Colonic mucosa (tissue), 4 donors: ENCODE measurements around the gene TGM6. TPM values are rescaled to one million over a fixed set of nuclear protein-coding genes. Genes with fewer than 3 reads are reported as not detected.

ENCODE experiments used
- DNase-seq: peaks from one replicate; pipeline ENCODE4 v3.0.0-alpha.2; 2020
- H3K27ac ChIP-seq: fragments of 200-600 bp; one replicate; pipeline ENCODE4 v1.8.0; 2021
- H3K27me3 ChIP-seq: fragments of 200-600 bp; one replicate; pipeline ENCODE4 v1.8.0; 2021
- H3K36me3 ChIP-seq: fragments of 200-600 bp; one replicate; pipeline ENCODE4 v1.8.0; 2021
- H3K4me1 ChIP-seq: fragments of 200-600 bp; one replicate; pipeline ENCODE4 v1.8.0; 2021; ENCODE audit warnings: mild to moderate bottlenecking
- H3K4me3 ChIP-seq: fragments of 200-600 bp; one replicate; pipeline ENCODE4 v1.8.0; 2021
- H3K9ac ChIP-seq, 2 donors: one replicate each; pipeline ENCODE4 v1.7.0; 2013; ENCODE audit warnings: control low read depth in 2 of 2, low read depth in 2 of 2, low read length in 2 of 2
- H3K9me3 ChIP-seq: fragments of 200-600 bp; one replicate; pipeline ENCODE4 v1.8.0; 2021
- intact Hi-C: fragments of 100-400 bp; cut with DNase I; formaldehyde crosslinking; loops from one replicate; pipeline ENCODE4 v1.14.1; 2022
- total RNA-seq, 2 donors: library from RNA; stranded (reverse); fragmentation: NEBNext Ultra II Directional in 1 of 2; extraction: Animal tissue kit (Norgen Biotek cat#: 25700) in 1 of 2; gene quantifications; one replicate each; pipeline ENCODE4 v1.2.1, GENCODE V29; 2021
- TF ChIP-seq, protein P1 (sequence below): fragments of 200-600 bp; IDR thresholded peaks from one replicate; pipeline ENCODE4 v1.8.0; 2022; ENCODE audit warnings: antibody characterized with exemption, mild to moderate bottlenecking
- donor health status: healthy.
- donor health status: DM: no; HTN: no; CAD: no.
- donor health status: DM: no; HTN: no; CAD: no.

Gene TGM6
- total RNA-seq: not detected

DNA sequence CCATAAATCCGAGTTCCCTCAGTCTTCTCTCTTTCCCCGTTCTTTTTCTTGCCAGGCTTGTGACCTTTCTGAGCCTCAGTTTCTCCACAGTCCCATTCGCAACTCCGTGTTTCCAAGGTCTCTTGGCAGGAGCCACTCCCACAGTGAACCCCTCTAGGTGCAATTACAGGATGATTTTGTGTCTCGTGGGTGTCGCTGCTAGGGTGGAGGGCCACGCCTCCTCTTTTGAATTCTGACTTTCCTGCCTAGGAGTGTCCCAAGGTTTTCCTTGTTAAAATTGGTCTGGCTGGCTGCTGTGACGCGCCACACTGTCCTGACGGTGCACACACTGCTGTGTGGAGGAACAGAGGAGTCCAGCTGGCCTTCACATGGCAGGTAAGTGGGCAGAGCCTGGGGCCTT, at the start of gene TGM6:
Gene TGM6, plus strand, starts transcription at position 301 of the 400 bp plus-strand sequence. Its CDS starts 68 bp downstream, at position 369.
- intact Hi-C loops: no loop called here
- no peak for DNase-seq

DNA sequence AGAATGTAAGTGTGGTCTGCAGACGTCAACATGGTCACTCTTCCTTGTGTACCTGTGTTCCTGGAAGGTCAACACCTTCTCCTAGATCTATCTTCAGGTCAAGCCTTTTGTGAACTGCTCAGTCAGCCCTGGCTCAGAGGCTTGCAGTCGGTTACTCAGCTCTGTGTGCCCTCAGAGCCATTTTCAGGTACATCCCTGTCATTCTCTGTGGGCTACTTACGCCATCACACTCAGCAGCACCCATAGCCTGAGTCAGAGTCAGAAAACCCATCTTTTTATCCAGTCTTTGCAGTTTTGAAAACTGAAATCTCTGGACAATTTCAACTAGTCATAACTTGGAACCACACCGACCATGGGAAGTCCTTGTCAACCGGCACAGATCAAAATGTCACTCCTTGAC, 49.6 kb upstream of the TGM6 start:
- no peak overlapping the region for H3K27ac ChIP-seq
- no peaks in the 10 kb centered on the region for H3K4me1 ChIP-seq
- no peaks in the 10 kb centered on the region for H3K36me3 ChIP-seq
- no peak overlapping the region for H3K4me3 ChIP-seq
- DNase-seq: no peak
- TF ChIP-seq, protein P1, sequence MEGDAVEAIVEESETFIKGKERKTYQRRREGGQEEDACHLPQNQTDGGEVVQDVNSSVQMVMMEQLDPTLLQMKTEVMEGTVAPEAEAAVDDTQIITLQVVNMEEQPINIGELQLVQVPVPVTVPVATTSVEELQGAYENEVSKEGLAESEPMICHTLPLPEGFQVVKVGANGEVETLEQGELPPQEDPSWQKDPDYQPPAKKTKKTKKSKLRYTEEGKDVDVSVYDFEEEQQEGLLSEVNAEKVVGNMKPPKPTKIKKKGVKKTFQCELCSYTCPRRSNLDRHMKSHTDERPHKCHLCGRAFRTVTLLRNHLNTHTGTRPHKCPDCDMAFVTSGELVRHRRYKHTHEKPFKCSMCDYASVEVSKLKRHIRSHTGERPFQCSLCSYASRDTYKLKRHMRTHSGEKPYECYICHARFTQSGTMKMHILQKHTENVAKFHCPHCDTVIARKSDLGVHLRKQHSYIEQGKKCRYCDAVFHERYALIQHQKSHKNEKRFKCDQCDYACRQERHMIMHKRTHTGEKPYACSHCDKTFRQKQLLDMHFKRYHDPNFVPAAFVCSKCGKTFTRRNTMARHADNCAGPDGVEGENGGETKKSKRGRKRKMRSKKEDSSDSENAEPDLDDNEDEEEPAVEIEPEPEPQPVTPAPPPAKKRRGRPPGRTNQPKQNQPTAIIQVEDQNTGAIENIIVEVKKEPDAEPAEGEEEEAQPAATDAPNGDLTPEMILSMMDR: no peak
- H3K9ac ChIP-seq: no peak overlapping the region
- H3K27me3 ChIP-seq: no peaks in the 10 kb centered on the region
- intact Hi-C loops: no loop called here
- no peaks in the 10 kb centered on the region for H3K9me3 ChIP-seq

More for the DNA sequence above, at the start of gene TGM6:
- H3K36me3 ChIP-seq: no peaks in the 10 kb centered on the region
- H3K9me3 ChIP-seq: no peaks in the 10 kb centered on the region
- TF ChIP-seq, protein P1: no peak
- H3K9ac ChIP-seq: no peak within 1 kb of the TSS
- H3K4me3 ChIP-seq: no peak within 1 kb of the TSS
- H3K27me3 ChIP-seq: no peaks in the 10 kb centered on the region
- H3K27ac ChIP-seq: no peak within 1 kb of the TSS
- H3K4me1 ChIP-seq: no peaks in the 10 kb centered on the region

DNA sequence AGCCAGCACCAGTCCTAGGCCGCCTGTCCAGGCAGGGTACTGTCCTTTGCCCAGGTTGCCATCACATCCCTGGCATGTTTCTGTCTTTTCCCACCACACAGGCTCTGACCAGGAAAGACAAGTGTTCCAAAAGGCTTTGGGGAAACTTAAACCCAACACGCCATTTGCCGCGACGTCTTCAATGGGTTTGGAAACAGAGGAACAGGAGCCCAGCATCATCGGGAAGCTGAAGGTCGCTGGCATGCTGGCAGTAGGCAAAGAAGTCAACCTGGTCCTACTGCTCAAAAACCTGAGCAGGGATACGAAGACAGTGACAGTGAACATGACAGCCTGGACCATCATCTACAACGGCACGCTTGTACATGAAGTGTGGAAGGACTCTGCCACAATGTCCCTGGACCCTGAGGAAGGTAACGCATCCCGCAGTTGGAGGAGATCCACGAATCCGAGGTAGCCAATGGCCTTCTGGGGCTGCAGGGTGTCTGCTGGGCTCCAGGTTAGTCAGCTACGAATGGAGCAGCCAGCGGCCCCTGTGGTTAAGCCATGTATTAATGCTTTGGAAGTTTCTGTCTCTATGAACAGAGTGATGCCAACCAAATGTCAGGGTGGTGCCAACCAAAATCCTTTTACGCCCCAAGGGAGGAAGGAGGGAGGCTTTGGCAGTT, 48.7 kb upstream of the TGM6 start:
- Histone ChIP-seq H3K27me3 (no peaks in the 10 kb centered on the region), H3K9ac (no peak overlapping the region), H3K36me3 (no peaks in the 10 kb centered on the region), H3K4me1 (no peaks in the 10 kb centered on the region), H3K4me3 (no peak overlapping the region), H3K27ac (no peak overlapping the region), H3K9me3 (no peaks in the 10 kb centered on the region)
- TF ChIP-seq, protein P1: no peak
- DNase-seq: no peak
- intact Hi-C loops: no loop called here

DNA sequence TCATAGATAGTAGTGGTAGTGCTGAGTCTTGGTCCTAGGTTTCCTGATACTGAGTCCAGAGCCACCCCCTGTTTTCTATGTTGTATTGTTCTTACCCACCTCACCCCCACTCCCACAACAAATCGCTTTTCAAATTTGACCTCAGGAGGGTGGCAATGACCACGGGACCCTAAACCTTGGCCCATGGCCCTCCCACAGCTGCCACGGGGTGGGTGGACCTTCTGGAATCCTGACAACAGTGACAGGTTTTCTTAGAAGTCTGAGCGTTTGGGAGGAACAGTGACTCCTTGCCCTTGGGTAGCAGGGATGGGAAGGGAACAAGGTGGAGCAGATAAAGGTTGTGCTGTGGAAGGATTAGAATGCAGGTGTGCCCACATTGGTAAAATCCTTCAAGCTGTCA, 48.0 kb upstream of the TGM6 start:
- DNase-seq: no peak
- Histone ChIP-seq H3K27ac (no peak overlapping the region), H3K36me3 (no peaks in the 10 kb centered on the region), H3K4me3 (no peak overlapping the region), H3K27me3 (no peaks in the 10 kb centered on the region), H3K9ac (no peak overlapping the region), H3K9me3 (no peaks in the 10 kb centered on the region), H3K4me1 (no peaks in the 10 kb centered on the region)
- intact Hi-C loops: no loop called here
- TF ChIP-seq, protein P1: no peak

DNA sequence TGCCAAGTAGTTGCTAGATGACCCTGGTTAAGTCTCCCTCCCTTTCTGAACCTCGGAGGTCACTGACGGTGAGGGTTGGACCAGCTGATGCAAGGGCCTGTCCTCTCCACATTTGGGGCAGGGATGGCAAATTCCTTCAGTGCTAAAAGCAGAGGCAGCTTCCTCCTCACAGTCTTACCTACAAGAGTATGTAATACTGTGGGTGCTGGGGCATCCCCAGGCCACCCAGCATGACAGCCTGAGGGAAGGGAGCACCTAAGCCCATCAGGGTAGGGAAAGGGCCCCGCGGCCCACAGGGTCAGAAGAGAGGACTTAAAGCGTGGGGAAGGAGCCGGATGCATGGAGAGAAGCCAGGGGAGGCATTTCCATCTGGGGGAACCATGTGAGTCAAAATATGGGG, 46.9 kb upstream of the TGM6 start:
- TF ChIP-seq, protein P1: no peak
- Histone ChIP-seq H3K9ac (no peak overlapping the region), H3K4me1 (no peaks in the 10 kb centered on the region), H3K9me3 (no peaks in the 10 kb centered on the region), H3K27me3 (no peaks in the 10 kb centered on the region), H3K36me3 (no peaks in the 10 kb centered on the region), H3K27ac (no peak overlapping the region), H3K4me3 (no peak overlapping the region)
- peak; percentile 10 for DNase-seq
- intact Hi-C loops: no loop called here
